GM21737 (cell line): Measurements from ENCODE around the gene AP3D1.

ENCODE experiments used
- ATAC-seq: cut with Tn5 transposase; IDR thresholded peaks from one replicate; pipeline ENCODE4 v1.9.1; 2021; ENCODE audit warnings: mild to moderate bottlenecking, moderate library complexity; ENCODE audit not compliant: unreplicated experiment

Gene AP3D1

DNA sequence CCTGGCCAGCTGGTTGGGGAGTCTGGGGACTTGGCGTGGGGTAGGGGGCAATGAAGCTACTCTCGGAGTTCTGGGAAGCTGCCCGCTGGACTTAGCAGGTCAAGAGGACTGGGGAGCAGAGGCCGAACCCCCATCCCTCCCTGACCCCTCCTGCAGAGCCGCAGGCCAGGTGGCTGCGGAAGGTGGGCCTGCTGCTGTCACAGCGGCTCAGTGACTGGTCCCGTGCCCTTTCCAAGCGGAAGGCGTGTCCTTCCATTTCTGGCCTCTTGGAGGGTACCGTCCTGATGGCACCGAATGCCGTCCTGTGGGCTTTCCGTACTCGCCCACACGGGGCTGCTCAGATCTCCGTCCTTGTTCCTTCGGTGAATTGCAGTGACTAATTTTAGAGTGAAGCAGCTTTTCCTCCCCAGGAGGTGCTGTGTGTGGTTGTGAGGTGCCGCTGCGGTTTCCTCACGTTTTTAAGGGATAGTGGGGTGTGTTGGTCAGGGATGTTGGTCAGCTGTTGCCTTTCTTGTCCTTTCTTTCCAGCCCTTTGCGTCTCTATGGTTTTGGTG is 33.1 kb upstream of the AP3D1 start:
- ATAC-seq, result no peak

DNA sequence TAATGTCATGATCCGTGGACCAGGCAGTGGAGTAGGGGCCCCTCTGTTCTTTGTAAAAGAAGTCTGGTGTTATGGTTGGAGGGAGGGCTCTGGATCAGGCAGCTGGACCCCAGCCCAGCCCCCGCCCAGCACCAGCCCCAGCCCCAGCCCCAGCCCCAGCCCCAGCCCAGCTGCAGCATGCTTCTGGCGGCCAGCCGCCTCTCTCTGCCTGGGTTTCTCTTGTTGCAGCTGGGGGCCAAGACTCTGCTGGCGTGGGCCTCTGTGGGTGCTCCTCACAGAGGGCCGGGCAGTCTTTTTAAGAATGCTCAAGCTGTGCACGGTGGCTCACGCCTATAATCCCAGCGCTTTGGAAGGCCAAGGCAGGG is 30.2 kb upstream of the AP3D1 start:
- no peak for ATAC-seq

DNA sequence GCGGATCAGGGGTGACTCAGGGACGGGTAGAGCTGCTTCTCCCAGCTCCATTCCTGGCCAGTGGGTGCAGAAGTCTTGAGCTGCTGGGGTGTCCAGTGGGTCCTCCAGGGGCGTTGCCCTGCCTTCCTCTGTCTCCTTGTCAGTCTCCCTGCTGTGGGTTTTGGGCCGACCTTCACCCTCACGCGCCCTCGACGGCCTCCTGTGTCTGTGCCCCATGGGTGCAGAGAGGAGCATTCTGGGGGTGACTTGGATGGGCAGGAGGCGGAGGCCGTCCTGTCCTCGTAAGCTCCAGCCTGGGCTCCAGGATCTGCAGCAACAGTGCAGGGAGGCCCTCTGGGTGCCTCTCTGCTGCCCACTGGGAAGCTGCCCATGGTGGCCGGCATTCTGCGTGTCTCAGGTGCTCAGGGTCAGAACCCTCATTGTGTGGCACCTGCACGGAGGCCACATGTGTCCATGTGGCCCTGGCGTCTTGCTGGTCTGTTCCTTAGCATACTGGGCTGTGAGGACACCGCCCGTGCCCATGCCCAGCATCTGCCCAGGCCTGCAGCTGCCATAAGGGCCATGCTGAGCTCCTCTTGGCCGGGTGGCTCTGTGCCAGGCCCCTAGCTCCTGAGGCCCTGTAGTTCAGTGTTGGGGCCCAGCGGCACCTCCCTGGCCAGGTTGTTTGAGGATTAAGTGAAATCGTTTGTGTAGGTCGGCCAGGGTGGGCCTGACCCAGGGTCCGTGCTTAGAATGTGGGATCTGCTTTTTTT is 29.7 kb upstream of the AP3D1 start:
- no peak for ATAC-seq

DNA sequence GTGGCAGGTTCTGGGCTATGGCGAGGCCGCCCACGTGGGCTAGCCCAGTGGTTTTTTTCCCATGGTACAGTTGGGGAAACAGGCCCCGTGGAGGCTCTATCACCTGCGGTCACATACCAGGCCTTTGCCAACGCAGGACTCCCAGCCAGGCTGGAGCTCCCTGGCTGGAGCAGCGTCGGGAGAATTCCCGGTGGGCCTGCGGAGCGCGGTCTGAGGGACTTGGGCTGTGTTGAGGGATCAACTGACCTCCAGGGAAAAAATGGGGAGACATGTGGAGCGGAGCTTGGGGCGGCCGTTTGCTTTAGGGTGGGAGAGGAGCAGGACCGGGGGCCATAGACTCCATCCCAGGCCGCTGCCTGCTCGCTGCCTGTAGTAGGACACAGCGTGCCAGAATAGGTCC is 28.7 kb upstream of the AP3D1 start:
- no peak for ATAC-seq

DNA sequence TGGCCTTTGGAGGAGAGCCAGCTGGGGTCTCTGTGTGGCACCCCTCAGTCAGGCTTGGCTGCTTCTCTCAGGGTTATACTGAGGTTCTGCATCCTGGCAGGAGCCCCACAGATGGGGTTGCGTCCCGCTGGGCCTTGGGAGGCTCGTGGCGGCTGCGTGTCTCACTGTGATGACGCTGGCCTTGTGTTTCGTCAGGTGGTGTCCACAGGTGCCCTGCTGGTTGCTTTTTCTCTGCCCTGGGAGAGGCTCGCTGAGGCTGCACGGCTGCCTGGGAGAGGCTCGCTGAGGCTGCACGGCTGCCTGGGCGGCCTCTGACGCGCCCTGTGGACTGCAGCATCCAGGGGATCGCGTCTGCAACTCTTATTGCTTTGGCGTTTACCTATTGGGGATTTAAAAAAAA is 27.7 kb upstream of the AP3D1 start:
- no peak for ATAC-seq

DNA sequence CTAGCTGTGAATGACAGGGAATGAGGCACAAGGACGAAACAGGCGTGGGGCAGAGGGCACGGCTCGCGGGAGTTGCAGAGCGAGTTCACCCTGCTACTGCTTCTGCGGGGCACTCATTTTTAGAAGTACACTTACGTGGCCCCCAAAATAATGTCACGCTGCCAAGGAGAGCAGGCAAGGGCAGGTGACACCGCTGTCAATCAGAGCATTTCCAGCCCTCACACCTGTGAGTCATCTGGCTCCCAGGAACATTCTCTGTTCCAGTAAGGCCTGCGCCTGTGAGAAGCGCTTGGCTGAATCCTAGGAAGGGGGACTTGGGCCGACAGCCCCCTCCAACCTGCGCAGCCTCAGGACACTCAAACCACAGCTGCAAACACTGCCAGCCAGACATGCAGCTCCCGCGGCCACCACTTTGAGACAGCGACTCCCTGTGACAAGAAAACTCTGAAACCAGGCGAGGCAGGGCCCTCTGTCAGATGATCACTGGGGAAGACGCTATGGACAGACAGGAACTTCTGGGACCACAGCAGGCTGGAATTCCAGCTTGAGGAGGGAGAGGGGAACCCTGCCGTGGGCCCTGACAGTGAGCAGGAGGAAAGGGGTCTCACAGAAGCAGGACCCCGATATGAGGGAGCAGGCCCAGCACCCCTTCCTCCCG is 25.1 kb upstream of the AP3D1 start:
- ATAC-seq, result no peak

DNA sequence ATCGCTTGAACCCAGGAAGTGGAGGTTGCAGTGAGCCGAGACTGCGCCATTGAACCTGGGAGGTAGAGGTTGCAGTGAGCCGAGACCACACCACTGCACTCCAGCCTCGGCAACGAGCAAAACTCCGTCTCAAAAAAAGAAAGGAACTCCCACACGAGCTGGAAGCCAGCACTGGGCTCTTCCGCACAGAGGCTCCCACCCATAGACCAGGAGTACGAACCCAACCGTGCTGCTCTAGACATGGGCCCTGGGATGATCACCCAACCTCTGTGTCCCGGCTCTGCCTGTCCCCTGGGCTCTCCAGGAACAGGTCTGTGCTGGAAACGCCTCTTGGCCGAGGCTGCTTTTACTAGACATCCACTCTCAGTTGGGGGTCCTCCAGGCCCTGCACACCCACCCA is 24.4 kb upstream of the AP3D1 start:
- ATAC-seq, result no peak

DNA sequence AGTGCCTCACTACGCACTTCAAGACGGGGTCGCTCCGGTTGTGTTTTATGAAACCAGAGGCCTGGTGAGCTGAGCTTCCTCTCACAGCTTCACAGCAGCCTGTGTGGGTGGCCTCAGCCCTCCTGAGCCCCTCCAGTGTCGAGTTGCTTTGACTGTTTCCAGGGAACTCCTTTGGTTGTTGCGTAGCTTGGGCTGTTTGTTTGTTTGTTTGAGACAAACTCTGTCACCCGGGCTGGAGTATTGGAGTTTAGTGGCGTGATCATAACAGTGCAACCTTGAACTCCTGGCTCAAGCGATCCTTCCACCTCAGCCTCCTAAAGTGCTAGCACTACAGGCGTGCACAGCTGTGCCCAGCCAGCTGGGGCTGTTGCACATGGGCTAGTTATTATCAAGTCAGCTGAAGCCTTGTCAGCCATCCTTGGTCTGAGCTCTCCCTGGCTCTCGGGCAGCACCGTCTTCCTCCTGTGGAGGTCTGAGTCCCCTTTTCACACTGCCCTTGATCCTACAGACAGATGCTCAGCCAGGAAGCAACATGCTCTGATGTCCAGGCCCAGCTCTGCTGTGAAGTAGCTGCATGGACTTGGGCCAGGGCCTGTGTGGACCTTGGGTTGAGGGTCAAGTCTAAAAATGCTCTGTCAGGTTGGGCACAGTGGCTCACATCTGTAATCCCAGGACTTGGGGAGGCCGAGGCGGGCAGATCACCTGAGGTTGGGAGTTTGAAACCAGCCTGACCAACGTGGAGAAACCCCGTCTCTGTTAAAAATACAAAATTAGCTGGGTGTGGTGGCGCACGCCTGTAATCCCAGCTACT is 22.6 kb upstream of the AP3D1 start:
- no peak for ATAC-seq

DNA sequence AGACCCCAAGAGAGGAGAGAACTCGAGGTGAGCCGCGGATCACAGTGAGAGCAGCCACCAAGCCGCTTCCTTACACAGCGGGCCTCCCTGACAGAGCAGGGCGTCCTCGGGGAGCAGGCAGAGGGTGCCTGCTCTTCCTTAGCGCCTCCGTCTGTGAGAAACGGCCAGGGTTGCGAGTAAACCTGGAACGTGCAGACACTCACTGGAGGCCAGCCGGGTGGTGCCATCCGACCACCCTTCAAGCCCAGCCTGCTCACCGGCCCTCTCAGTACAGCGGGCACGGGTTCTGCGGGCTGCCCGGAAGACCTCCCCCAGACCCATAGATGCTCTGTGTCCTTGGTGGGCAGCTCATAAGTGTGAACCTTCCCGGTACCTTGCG is 22.0 kb upstream of the AP3D1 start:
- no peak for ATAC-seq

DNA sequence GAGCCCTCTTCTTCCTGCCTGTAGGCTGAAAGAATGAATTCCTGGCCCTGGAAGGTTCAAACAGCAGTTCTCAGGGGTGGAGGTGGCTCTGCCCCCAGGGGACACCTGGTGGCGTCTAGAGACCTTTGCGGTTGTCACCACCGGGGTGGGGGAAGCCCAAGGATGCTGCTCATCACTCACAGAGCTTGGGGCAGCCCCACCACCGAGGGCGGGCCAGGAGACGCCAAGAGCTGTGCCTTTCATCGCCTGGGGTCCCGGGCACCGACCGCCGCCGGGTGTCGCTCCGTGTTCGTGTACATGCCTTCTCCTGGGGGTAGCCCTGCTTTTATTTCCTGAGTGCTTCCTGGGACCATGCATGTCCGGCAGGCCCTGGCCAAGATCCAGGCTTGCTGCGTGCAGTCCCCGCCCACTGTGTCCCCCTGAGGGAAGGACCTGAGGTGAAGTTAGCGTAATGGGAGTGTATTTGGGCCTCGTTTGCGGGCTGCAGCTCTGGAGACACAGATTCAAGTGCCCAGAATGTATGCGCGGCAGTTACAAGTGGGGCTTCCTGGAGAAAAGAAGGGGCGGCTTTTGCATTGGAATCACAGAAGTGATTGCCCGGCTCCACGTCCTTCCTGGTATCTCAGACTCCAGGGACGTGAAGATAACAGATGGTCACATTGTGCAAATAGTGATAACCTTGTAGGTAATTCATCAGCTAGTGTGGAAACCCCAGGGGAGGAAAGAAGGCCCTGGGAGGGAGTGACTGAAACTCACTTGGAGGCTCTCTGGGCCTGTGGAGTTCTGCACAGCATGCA is 20.2 kb upstream of the AP3D1 start:
- peak; percentile 48 for ATAC-seq

DNA sequence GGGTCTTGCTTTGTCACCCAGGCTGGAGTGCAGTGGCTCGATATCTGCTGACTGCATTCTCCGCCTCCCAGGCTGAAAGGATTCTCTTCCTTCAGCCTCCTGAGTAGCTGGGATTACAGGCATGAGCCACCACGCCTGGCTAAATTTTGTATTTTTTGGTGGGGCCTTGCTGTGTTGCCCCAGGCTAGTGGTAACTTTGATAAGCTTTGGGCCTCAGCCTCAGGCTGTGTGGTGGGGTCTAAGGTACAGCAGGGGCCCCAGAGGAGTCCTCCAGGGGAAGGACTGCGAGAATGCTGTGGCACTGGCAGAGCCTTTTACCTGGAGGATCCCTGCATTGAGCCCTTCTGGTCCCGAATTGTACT is 19.6 kb upstream of the AP3D1 start:
- ATAC-seq, result no peak

DNA sequence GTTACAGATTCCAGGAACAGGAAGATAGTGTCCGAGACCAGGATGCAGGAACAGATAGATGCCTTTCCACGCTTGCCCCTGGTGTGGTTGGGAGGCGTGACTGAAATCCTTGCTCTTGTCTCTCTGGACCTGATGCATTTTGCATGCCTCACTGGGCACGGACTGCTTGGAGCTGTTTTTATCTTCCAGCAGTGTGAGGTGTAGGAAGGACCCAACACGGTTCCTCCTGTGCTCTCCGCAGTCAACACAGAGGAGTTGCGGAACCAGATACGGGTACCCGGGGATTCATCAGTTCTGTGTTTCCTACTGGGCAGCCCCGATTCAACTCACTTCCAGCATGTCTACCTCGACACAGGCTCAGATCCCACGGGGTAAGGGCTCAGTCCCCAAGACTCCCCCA is 18.9 kb upstream of the AP3D1 start:
- ATAC-seq, result no peak

DNA sequence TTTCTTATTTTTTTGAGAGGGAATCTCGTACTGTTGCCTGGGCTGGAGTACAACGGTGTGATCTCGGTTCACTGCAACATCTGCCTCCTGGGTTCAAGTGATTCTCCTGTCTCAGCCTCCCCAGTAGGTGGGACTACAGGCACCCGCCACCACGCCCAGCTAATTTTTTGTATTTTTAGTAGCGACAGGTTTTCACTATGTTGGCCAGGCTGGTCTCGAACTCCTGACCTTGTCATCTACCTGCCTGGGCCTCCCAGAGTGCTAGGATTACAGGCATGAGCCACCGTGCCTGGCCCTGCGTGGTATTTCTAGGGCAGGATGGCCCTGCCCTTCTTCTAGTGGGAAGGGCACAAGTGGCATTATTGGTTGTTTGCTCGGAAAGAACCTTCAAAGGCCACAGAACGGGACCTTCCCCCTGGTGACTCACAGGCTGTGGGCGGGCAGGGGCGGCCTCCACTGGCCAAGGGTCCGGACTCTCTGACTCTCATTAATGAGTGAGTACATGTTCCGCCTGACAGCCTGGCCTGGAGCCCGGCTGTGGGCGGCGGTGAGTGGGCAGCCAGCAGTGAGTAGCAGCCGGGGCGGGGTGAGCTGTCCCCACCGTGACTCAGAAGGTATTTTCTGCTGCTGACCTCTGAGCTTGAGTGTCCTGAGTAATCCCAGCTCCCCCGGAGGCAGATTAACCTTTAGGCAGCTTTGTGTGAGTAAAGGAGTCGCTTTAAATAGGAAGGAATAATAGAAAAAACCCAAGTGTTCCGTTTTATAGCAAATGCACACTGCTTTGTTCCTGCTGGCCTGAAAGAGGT is 17.5 kb upstream of the AP3D1 start:
- peak; percentile 44 for ATAC-seq

DNA sequence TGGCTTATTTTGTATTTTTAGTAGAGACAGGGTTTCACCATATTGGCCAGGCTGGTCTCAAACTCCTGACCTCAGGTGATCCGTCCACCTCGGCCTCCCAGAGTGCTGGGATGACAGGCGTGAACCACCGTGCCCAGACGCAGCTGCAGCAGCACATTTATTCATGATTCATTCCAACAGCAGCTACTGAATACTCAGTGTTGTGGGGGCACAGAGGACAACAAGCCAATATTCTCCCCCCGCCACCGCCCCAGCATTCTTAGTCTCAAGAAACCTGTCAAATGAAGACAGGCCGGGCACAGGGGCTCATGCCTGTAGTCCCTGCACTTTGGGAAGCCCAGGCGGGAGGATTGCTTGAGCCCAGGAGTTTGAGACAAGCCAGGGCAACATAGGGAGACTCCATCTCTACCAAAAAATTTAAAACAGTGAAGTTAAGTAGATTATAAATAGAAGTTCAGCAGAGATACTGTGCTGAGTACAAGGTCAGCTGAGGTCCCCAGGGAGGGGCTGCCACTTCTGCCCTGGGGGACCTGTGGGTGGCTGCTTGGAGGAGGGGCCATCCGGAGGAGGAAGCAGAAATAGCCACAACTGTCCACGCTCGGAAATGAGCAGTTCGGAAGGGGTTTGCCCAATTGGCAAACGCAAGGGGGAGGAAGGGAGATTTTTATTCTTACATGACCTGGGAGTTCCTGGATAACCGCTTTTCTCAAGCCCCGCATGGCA is 16.7 kb upstream of the AP3D1 start:
- peak; percentile 28 for ATAC-seq

DNA sequence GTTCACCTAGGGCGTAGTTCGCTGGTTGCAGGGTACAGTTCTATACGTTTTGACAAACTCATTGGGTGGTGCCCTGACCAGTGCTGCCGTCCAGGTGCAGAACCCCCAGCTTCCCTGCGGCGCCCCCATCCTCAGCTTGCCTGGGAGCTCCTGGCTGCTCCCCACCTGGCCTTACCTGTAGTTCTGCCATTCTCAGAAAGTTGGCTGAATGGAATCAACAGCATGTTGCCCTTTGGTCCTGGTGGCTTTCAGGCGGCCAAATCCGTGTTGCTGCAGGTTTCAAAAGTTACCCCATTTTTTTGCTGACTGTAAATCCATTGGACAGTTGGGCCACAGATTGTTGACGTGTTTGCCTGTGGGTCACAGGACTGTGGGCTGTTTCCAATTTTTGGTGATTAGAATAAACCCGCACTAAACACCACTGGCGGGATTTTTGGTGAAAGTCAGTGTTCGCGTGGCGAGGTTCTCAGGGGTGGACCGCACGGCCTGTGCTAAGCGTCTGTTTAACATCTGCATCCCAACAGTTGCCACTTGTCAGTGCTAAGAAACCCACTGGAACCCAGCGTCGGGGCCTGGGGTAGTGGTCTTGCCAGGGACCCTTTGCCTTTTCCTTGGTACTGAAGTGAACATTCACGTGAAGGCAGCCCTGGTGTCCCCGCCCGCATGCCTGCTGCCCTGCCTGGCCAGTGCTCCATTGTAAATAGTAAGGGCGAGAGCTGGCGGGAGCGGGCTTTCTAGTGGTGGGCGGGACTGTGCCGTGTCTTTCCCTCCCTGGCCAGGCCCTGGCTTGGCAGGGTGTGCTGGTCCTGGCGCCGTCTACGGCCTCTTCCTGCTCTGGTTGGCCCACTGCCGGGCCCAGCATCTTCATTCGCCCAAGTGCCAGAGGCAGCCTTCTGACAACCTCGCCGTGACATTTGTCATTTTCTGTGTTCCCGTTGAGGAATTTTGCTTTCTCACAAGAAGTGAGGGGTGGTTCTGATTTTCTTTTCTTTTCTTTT is 15.7 kb upstream of the AP3D1 start:
- no peak for ATAC-seq

DNA sequence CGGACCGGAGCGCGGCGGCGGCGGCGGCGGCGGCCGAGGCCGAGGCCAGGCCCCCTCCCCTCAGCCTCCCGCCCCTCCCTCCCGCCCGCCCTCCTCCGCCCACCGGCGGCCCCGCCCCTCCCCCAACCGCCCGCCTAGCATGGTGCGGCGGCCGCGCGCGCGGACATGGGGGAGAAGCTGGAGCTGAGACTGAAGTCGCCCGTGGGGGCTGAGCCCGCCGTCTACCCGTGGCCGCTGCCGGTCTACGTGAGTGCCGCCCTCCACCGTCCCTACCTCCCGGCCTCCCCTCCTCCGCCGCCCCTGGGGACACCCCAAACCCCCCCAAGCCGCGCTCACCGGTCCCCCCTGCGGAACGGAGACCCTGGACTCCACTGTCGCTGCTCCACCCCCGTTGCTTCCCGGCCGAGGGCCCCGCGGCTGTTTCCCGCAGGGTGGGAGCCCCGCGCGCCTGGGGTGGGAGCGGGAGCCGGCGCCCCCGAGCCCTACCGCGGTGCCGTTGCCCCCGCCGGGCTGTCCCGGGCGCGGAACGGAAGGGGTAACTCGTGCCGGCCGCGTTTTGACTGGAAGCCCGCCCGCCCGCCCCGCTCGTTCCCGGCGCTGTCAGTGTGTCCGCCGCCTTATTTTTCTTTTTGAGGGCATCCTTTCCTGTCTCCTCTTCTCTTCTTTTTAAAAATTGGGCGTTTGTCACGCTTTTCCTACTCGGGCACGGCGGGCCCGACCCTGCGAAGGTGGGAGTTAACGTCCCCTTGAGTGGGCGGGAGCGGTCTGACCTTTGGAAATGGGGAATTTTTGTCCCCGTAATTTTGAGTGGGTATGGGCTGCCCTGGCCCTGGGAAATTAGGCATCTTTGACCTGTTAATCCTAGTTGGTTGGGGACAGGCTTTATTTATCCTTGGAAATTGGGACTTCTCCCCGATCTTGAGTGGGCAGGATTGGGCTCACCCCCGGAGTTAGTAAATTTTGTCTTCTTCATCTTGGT is 12.9 kb upstream of the AP3D1 start:
- ATAC-seq, result peak; percentile 21

DNA sequence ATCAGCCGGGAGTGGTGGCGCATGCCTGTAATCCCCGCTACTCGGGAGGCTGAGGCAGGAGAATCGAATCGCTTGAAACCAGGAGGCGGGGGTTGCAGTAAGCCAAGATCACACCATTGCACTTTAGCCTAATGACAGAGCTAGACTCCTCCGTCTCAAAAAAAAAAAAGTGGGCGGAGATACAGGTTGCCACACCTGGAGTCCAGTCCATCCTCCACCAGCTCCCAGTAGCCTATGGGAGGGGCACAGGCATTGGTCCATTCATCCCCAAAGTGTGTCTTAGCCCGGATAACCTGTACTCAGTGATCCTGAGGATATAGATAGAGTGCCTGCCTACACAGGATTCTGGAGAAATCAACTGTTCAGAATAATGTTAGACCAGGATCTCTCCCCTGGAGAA is 9.0 kb upstream of the AP3D1 start:
- no peak for ATAC-seq
